A549 (cell line): ENCODE measurements around the gene RAPGEF4. TPM values are rescaled to one million over a fixed set of nuclear protein-coding genes. Genes with fewer than 3 reads are reported as not detected.
"Not testable (repeated sequence)": the region's sequence is repeated elsewhere in the genome, so short reads cannot be mapped to it uniquely, and the experiment has no call there.

ENCODE experiments used
- ATAC-seq, 2 experiments: fragments of 200-7000 bp in 1 of 2; fragments of >200 bp in 1 of 2; cut with Nextera tagmentation in 1 of 2; cut with Tn5 transposase in 1 of 2; 3 replicates each; pipeline versions ENCODE4 v1.8.0 to v1.9.1; 2018 to 2020; ENCODE audit warnings: mild to moderate bottlenecking in 1 of 2, moderate library complexity in 1 of 2
- CTCF ChIA-PET: fragments of 300-600 bp; sonication (Branson Sonifier 250); formaldehyde crosslinking; extraction: SDS; loops from one replicate; lab custom pipeline; 2021; ENCODE audit warnings: antibody characterized with exemption, inconsistent platforms; lab: Yijun Ruan, JAX
- POLR2A ChIA-PET: fragments of 350-600 bp; formaldehyde crosslinking; extraction: SDS; loops from one replicate; lab custom pipeline; 2021; ENCODE audit warnings: antibody characterized with exemption, inconsistent platforms; lab: Yijun Ruan, JAX
- DNase-seq, 2 experiments: peaks; one replicate each; pipeline versions ENCODE4 v3.0.0 to v3.0.0-alpha.2; 2011 to 2016; ENCODE audit warnings: low read depth in 1 of 2, low spot score in 1 of 2
- FAIRE-seq: peaks from 2 replicates; lab custom pipeline; 2011; peaks lifted over from hg19 to GRCh38; lab: Jason Lieb, UNC
- H3K27ac ChIP-seq, 2 experiments: fragments of >200 bp; sonication (Bioruptor Twin); formaldehyde crosslinking; 3 replicates each; pipeline ENCODE4 v1.5.1; 2016 to 2017
- H3K4me1 ChIP-seq: fragments of >200 bp; sonication (Bioruptor Twin); formaldehyde crosslinking; 3 replicates; pipeline ENCODE4 v1.6.1; 2016
- H3K4me2 ChIP-seq: fragments of >200 bp; sonication (Bioruptor Twin); formaldehyde crosslinking; 3 replicates; pipeline ENCODE4 v1.6.1; 2016
- H3K4me3 ChIP-seq: fragments of >200 bp; sonication (Bioruptor Twin); formaldehyde crosslinking; 3 replicates; pipeline ENCODE4 v1.5.1; 2016
- H3K9me3 ChIP-seq: fragments of >200 bp; sonication (Bioruptor Twin); formaldehyde crosslinking; 3 replicates; pipeline ENCODE4 v1.6.1; 2016
- CBX8 ChIP-seq: fragments of 200-600 bp; sonication (generic); IDR thresholded peaks from 2 replicates; pipeline ENCODE4 v1.6.1; 2016
- CHD2 ChIP-seq: fragments of 150-350 bp; IDR thresholded peaks from 2 replicates; pipeline ENCODE4 v1.6.1; 2014; ENCODE audit warnings: low read length; ENCODE audit not compliant: partially characterized antibody
- CHD4 ChIP-seq: fragments of 200-600 bp; sonication (generic); IDR thresholded peaks from 2 replicates; pipeline ENCODE4 v1.6.1; 2016; ENCODE audit warnings: antibody characterized with exemption, mild to moderate bottlenecking, borderline replicate concordance
- E2F6 ChIP-seq: IDR thresholded peaks from 2 replicates; pipeline ENCODE4 v1.6.1; 2012; ENCODE audit warnings: low read depth, borderline replicate concordance
- EP300 ChIP-seq, 2 experiments: fragments of >200 bp; sonication (Bioruptor Twin); formaldehyde crosslinking; IDR thresholded peaks; 2 replicates in 1 of 2; 3 replicates in 1 of 2; pipeline ENCODE4 v1.6.1; 2016 to 2017
- FOSL2 ChIP-seq, 2 experiments: fragments of 450-650 bp in 1 of 2; fragments of >200 bp in 1 of 2; sonication (Bioruptor Twin) in 1 of 2; formaldehyde crosslinking; IDR thresholded peaks; 2 replicates each; pipeline versions ENCODE4 v1.5.0 to v1.6.1; 2016 to 2020; ENCODE audit warnings: mild to moderate bottlenecking in 1 of 2, moderate library complexity in 1 of 2
- KDM1A ChIP-seq: fragments of 200-600 bp; sonication (generic); IDR thresholded peaks from 2 replicates; pipeline ENCODE4 v1.6.1; 2016; ENCODE audit warnings: low read depth, mild to moderate bottlenecking
- MAX ChIP-seq: IDR thresholded peaks from 2 replicates; pipeline ENCODE4 v1.6.1; 2012
- MAZ ChIP-seq: fragments of 150-350 bp; IDR thresholded peaks from 2 replicates; pipeline ENCODE4 v1.6.1; 2014; ENCODE audit warnings: antibody characterized with exemption, low read depth, low read length, borderline replicate concordance
- POLR2AphosphoS2 ChIP-seq: conservative IDR thresholded peaks from 2 replicates; pipeline ENCODE4 v1.6.1; 2012; ENCODE audit warnings: low read length, improper control_type of control experiment, inconsistent platforms
- REST ChIP-seq: fragments of 200-600 bp; sonication (generic); IDR thresholded peaks from 2 replicates; pipeline ENCODE4 v1.6.1; 2016; ENCODE audit warnings: antibody characterized with exemption, mild to moderate bottlenecking, moderate library complexity
- RFX5 ChIP-seq: fragments of 450-650 bp; IDR thresholded peaks from 2 replicates; pipeline ENCODE4 v1.7.1; 2014; ENCODE audit warnings: antibody characterized with exemption, mild to moderate bottlenecking, moderate library complexity
- SREBF2 ChIP-seq: fragments of 450-650 bp; IDR thresholded peaks from 2 replicates; pipeline ENCODE4 v1.6.1; 2014; ENCODE audit warnings: mild to moderate bottlenecking, moderate library complexity
- WGBS: methylation state at CpG from one replicate; pipeline ENCODE4 v1.1.6; 2017; ENCODE audit errors: missing lambda C conversion rate; 5-methylcytosine and 5-hydroxymethylcytosine counted together
- polyA plus RNA-seq, 4 experiments: library from polyadenylated mRNA; depleted of rRNA in 3 of 4; stranded (reverse); fragments of >200 nt; fragmentation: RNase III in 1 of 4; extraction: RNeasy Plus Mini Kit Qiagen cat#74134 plus additional on column Dnase treatment in 1 of 4; gene quantifications; 2 replicates in 3 of 4; 3 replicates in 1 of 4; pipeline ENCODE4 v1.2.3, GENCODE V29; 2011 to 2017
- TF ChIP-seq, protein P1 (sequence below): fragments of 250-450 bp; sonication (Bioruptor Pico); IDR thresholded peaks from 2 replicates; pipeline ENCODE4 v1.5.0; 2021; ENCODE audit warnings: mild to moderate bottlenecking, moderate library complexity, borderline replicate concordance

Gene RAPGEF4
- polyA plus RNA-seq, 2 of the 4 experiments (the other 2 are of a cell fraction), result 0.18 to 1.1 TPM

DNA sequence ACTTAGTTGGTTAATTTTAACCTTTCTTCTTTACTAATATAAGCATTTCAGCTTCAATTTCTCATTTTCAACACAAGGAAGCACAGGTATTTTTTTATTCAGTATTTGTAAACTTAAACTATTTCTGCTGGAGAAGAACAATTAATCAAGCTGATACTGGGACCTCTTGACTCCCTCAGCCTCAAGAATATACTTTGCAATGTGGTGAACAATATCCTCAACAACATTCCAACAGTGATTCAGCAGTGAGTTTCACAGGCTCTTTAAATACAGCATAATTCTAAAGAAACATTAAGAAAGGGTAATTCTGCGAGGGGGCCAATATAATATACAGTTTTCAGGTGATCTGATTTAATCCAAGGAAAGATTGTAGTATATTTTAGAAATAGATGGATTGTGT, 10.0 kb downstream of the RAPGEF4 start:
- ChIA-PET POLR2A (no interaction called here), CTCF (interaction anchor here (1.2 kb wide), 1 partner anchor 35 kb away, joined by 4 read pairs; no protein-coding TSS in a partner anchor)
- no peaks in the 10 kb centered on the region for H3K4me1 ChIP-seq
- FAIRE-seq (no peak), ATAC-seq (no peak), DNase-seq (no peak)
- H3K4me3 ChIP-seq, result no peak overlapping the region
- WGBS, result 23% methylated on average over 1 of the region's 1 CpG
- no peak for TF ChIP-seq CHD2
- TF ChIP-seq REST, result no peak
- no peak for TF ChIP-seq SREBF2
- TF ChIP-seq, protein P1, sequence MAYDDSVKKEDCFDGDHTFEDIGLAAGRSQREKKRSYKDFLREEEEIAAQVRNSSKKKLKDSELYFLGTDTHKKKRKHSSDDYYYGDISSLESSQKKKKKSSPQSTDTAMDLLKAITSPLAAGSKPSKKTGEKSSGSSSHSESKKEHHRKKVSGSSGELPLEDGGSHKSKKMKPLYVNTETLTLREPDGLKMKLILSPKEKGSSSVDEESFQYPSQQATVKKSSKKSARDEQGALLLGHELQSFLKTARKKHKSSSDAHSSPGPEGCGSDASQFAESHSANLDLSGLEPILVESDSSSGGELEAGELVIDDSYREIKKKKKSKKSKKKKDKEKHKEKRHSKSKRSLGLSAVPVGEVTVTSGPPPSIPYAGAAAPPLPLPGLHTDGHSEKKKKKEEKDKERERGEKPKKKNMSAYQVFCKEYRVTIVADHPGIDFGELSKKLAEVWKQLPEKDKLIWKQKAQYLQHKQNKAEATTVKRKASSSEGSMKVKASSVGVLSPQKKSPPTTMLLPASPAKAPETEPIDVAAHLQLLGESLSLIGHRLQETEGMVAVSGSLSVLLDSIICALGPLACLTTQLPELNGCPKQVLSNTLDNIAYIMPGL (CRISPR knock-in tag), result no peak
- TF ChIP-seq FOSL2 (IDR thresholded peaks at IDR 0.05), result no peak
- TF ChIP-seq FOSL2 (CRISPR knock-in tag; IDR thresholded peaks at IDR 0.05), result no peak
- TF ChIP-seq EP300 (IDR thresholded peaks at IDR 0.05), result no peak
- no peak overlapping the region for H3K4me2 ChIP-seq
- H3K9me3 ChIP-seq, result peaks cover 12% of the 10 kb centered on the region; the same call in 1 of the 3 replicates
- H3K27ac ChIP-seq, result no peak overlapping the region

DNA sequence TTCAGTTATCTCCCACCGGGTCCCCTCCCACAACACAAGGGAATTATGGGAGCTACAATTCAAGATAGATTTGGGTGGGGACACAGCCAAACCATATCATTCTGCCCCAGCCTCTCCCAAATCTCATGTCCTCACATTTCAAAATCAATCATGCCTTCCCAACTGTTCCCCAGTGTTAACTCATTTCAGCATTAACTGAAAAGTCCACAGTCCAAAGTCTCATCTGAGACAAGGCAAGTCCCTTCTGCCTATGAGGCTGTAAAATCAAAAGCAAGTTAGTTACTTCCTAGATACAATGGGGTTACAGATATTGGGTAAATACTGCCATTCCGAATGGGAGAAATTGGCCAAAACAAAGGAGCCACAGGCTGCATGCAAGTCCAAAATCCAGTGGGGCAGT, 12.9 kb downstream of the RAPGEF4 start:
- FAIRE-seq, CTCF ChIA-PET, POLR2A ChIA-PET, ATAC-seq, H3K27ac ChIP-seq, DNase-seq, H3K4me3 ChIP-seq, H3K4me2 ChIP-seq, H3K4me1 ChIP-seq: not testable (repeated sequence)
- peaks cover 12% of the 10 kb centered on the region; the same call in 1 of the 3 replicates for H3K9me3 ChIP-seq
- 69% methylated on average over 2 of the region's 2 CpGs for WGBS

- Histone ChIP-seq H3K9me3 (peaks cover 8% of the 10 kb centered on the region; the same call in 1 of the 3 replicates), H3K27ac (no peak overlapping the region), H3K4me1 (no peaks in the 10 kb centered on the region), H3K4me2 (no peak overlapping the region), H3K4me3 (no peak overlapping the region)
- ChIA-PET POLR2A (no interaction called here), CTCF (no interaction called here)
- FAIRE-seq, result no peak
- no peak for ATAC-seq
- WGBS, result 37% methylated on average over 4 of the region's 6 CpGs
- no peak for TF ChIP-seq KDM1A
- TF ChIP-seq CHD4, result no peak
- TF ChIP-seq EP300 (IDR thresholded peaks at IDR 0.05), result no peak
- no peak for TF ChIP-seq MAZ
- no peak for TF ChIP-seq POLR2AphosphoS2
- no peak for TF ChIP-seq SREBF2
- TF ChIP-seq E2F6, result no peak
- TF ChIP-seq, protein P1 (CRISPR knock-in tag), result no peak
- TF ChIP-seq CBX8, result no peak
- no peak for TF ChIP-seq RFX5
- TF ChIP-seq MAX, result no peak
- DNase-seq, result no peak
These were observed 13.7 kb downstream of the RAPGEF4 start for GRCh38 chr2:172749388-172749787.
